GM10248 (cell line): ENCODE results near the gene ARHGEF3.
A peak's percentile ranks its signal among the peaks of the same experiment; 100 is the strongest.

ENCODE experiments used
- CTCF ChIA-PET: fragments of 300-600 bp; sonication (Branson Sonifier 250); formaldehyde crosslinking; extraction: SDS; loops from one replicate; lab custom pipeline; 2021; ENCODE audit warnings: antibody characterized with exemption; lab: Yijun Ruan, JAX
- POLR2A ChIA-PET: fragments of 350-650 bp; sonication (Branson Sonifier 250); formaldehyde crosslinking; extraction: SDS; loops from one replicate; lab custom pipeline; 2020; ENCODE audit warnings: antibody characterized with exemption; lab: Yijun Ruan, JAX
- DNase-seq: peaks from one replicate; pipeline ENCODE4 v3.0.0; 2012; ENCODE audit errors: extremely low spot score
- TF ChIP-seq, protein P1 (sequence below): IDR thresholded peaks from 2 replicates; pipeline ENCODE4 v1.5.1; 2012; ENCODE audit warnings: mild to moderate bottlenecking, low read depth; ENCODE audit errors: extremely low read depth, missing control alignments, control extremely low read depth

The ARHGEF3 gene

DNA sequence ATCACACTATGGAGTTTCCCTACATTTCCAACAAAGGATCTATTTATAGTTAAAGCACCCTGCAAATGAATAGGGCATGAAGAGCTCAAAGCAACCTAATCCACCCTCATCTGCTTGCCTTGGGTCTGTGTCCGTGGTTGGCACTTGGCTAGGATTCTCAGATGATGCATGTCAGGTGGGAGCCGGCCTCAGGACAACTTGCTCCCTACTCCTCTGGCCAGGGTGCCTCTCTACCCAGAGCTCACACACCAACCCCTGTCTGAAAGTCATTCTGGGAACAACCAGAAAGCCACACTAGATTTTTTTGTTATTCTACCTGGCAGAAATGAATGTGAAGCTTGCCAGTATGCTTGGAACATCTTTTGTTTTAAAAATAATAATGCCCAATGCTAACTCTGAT, 13.2 kb downstream of the ARHGEF3 start:
- POLR2A ChIA-PET = no interaction called here
- TF ChIP-seq, protein P1, sequence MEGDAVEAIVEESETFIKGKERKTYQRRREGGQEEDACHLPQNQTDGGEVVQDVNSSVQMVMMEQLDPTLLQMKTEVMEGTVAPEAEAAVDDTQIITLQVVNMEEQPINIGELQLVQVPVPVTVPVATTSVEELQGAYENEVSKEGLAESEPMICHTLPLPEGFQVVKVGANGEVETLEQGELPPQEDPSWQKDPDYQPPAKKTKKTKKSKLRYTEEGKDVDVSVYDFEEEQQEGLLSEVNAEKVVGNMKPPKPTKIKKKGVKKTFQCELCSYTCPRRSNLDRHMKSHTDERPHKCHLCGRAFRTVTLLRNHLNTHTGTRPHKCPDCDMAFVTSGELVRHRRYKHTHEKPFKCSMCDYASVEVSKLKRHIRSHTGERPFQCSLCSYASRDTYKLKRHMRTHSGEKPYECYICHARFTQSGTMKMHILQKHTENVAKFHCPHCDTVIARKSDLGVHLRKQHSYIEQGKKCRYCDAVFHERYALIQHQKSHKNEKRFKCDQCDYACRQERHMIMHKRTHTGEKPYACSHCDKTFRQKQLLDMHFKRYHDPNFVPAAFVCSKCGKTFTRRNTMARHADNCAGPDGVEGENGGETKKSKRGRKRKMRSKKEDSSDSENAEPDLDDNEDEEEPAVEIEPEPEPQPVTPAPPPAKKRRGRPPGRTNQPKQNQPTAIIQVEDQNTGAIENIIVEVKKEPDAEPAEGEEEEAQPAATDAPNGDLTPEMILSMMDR = no peak
- CTCF ChIA-PET = interaction anchor here (1.0 to 16.1 kb wide), 8 partner anchors 10 to 201 kb away, joined by 3 to 293 read pairs (median 6); partner anchors contain the start of gene ARHGEF3
- no peak for DNase-seq

DNA sequence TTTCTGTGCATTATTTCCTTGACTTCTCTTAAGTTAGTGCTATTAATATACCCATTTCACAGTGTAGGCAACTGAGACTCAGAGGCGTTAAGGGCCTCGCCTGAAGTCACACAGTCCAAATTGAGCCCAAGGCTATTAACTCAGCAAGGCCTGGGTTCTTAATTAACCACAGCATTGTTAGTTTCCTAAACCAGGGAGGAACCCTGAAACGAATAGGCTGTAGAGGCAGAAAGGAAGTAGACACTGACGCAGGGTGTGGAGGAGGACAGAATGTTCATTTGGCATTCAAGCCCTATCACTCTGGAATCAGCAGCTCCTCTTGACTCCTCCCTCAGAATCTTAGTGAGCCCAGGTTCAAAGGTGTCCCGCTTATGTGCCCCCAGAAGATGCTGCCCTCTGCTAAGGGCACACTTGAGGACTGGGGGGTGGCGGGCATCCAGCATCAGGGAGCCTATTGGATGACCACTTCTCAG, 13.9 kb downstream of the ARHGEF3 start:
- CTCF ChIA-PET = interaction anchor here (1.0 to 16.1 kb wide), 7 partner anchors 9 to 85 kb away, joined by 3 to 293 read pairs (median 4); partner anchors contain the start of gene ARHGEF3
- TF ChIP-seq, protein P1 = no peak
- POLR2A ChIA-PET = no interaction called here
- DNase-seq = no peak

DNA sequence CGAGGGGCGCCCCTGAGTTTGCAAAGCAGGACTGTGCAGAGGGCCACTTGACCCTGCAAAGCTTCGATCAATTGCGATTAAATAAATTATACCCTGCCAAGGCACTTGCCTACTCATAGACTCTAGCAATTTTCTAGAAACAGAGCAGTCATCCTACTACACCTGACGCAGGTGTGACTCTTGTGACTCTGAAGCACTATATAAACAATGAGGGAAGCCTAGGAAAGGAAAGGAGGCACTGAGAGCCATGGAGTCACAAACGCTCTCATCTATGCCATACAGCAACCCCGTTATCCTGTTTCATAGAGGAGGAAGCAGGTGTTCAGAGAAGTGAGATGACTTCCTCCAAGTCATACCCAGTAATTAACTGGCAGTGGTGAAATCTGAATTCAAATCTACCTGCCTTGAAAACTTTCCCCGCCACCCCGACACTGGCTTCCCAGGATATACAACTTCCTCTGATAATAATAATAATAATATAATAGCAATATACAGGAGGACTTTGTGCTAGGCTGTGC, 14.4 kb downstream of the ARHGEF3 start:
- DNase-seq = no peak
- CTCF ChIA-PET = interaction anchor here (2.7 to 16.1 kb wide), 2 partner anchors 8 to 14 kb away, joined by 7 to 293 read pairs; partner anchors contain the start of gene ARHGEF3
- TF ChIP-seq, protein P1 = no peak
- POLR2A ChIA-PET = no interaction called here

DNA sequence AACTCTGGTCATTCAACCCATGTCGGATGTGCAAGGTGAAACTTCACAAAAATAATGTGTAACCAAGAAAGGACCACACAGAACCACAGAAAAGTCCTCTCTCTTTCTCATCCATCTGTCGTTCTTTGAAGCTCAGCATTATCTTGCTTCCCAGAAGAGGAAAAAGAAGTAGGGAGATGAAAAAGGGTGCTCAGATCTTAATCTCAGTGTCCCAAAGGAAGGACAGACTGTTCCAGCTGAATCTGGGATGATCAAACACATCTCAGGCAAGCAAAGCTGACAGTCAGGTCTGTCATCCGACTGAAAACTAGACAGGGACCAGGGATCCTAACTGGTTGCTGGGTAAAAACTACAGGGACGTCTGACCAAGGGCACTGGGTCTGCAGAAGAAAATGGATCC, 16.2 kb downstream of the ARHGEF3 start:
- ChIA-PET POLR2A (no interaction called here), CTCF (interaction anchor here (1.3 to 16.1 kb wide), 3 partner anchors 15 to 83 kb away, joined by 3 to 293 read pairs (median 7); partner anchors contain the start of gene ARHGEF3)
- DNase-seq = no peak
- TF ChIP-seq, protein P1 = no peak

DNA sequence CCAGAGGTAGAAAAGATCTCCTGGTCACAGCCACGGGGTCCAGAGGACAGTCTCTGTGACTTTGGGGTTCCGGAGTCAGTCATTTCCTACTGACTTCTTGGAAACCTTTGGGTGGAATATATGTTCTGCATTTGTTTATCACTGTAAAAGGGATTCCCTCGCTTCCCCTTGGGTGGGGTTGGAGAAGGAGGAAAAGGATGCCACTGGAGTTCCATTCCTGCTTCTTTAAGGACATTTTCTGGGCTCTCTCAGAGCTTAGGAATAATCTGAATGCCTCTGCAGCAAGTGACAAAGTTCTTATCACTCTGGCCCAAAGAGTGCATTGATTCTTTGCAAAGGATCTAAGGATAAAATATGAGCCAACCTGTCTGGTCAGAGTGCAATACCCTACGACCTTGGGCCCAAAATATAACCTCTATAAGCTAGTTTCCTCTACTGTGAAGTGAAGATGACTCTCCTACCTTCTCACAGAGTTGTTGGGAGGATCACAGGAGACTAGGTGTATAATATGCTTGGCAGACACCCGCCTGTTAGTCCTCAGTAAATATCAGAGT, 17.2 kb downstream of the ARHGEF3 start:
- ChIA-PET POLR2A (no interaction called here), CTCF (interaction anchor here (2.5 to 16.1 kb wide), 2 partner anchors 16 to 26 kb away, joined by 7 to 293 read pairs; partner anchors contain the start of gene ARHGEF3)
- TF ChIP-seq, protein P1 = no peak

DNA sequence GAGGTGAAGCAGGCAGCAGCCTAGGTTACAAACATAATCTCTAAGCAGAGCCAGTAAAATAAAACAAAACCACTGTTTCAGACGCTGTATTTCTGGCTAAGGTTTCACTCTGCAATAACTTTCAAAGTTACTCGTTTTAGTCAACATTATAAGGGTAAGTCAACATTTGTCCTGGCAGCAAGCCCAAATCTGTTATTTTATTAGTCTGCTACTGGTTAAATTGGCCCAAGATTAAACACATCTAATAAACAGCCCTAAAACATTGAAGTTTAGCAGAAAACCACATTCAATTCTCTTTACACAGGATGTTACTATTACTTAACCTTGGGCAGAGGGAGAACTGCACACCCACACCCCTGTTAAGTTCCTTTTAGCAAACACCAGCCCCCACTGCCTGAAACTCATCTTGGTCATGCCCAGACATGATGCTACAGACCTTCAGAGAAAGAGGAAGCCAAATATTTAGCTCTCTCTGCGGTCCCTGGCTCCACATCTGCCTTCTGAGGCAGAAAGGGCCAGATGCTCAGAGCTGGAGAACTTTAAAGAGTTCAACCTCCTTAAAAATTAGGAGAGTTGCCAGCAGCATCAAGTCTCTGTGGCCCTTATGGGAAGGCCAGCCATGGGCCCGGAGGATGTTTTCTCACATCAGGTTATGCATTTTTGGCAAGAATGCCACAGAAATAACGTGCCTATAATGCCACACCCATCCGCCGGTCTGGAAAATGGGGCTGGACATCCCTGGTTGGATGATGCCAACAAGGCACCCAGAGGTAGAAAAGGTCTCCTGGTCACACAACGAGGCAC, 17.9 kb downstream of the ARHGEF3 start:
- ChIA-PET POLR2A (no interaction called here), CTCF (interaction anchor here (1.4 to 16.1 kb wide), 3 partner anchors 17 to 29 kb away, joined by 3 to 293 read pairs (median 7); partner anchors contain the start of gene ARHGEF3)
- TF ChIP-seq, protein P1 = no peak
- peak; percentile 83 for DNase-seq

More for the DNA sequence above, 17.2 kb downstream of the ARHGEF3 start:
- DNase-seq = no peak
